ENCODE results near the gene SETD1A.

DNA sequence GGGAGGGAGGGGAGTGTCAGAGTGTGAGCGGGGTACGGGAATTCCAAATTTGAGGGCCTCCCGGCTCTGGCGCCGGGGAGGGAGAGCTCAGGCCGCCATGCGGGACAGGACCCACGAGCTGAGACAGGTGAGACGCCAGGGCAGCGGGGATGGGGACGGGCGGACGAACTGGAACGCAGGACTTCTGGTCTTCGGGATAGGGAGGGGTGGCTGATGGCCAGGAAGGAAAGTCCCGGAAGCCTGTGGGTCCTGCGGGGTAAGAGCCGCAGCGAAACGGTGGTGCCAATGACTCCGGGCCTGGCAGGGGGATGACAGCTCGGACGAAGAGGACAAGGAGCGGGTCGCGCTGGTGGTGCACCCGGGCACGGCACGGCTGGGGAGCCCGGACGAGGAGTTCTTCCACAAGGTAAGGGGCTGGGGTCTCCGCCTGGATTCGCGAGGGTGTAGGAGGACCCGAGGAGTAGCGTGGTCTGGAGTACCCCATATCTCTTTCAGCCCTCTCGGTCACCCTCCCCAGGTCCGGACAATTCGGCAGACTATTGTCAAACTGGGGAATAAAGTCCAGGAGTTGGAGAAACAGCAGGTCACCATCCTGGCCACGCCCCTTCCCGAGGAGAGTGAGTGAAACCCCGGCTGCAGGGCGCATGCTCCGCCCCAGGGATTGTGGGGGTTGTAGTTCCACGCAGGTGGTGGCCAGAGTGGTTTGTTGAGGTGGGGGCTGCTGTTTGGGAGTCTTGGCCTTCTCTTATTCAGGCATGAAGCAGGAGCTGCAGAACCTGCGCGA lies 76.3 kb downstream of the SETD1A start:
- TF ChIP-seq, protein P1, sequence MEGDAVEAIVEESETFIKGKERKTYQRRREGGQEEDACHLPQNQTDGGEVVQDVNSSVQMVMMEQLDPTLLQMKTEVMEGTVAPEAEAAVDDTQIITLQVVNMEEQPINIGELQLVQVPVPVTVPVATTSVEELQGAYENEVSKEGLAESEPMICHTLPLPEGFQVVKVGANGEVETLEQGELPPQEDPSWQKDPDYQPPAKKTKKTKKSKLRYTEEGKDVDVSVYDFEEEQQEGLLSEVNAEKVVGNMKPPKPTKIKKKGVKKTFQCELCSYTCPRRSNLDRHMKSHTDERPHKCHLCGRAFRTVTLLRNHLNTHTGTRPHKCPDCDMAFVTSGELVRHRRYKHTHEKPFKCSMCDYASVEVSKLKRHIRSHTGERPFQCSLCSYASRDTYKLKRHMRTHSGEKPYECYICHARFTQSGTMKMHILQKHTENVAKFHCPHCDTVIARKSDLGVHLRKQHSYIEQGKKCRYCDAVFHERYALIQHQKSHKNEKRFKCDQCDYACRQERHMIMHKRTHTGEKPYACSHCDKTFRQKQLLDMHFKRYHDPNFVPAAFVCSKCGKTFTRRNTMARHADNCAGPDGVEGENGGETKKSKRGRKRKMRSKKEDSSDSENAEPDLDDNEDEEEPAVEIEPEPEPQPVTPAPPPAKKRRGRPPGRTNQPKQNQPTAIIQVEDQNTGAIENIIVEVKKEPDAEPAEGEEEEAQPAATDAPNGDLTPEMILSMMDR (conservative IDR thresholded peaks at IDR 0.05; ENCODE audit: low read length), result no peak
- no peak for TF ChIP-seq EZH2phosphoT487 (IDR thresholded peaks at IDR 0.05; ENCODE audit: borderline replicate concordance)

Measured in Loucy (cell line).